Superior temporal gyrus (tissue), 1 donor: Measurements from ENCODE around the gene ACADS.

ENCODE experiments used
- DNase-seq: peaks from one replicate; pipeline ENCODE4 v3.0.0-alpha.2; 2016; ENCODE audit errors: extremely low spot score

Gene ACADS

DNA sequence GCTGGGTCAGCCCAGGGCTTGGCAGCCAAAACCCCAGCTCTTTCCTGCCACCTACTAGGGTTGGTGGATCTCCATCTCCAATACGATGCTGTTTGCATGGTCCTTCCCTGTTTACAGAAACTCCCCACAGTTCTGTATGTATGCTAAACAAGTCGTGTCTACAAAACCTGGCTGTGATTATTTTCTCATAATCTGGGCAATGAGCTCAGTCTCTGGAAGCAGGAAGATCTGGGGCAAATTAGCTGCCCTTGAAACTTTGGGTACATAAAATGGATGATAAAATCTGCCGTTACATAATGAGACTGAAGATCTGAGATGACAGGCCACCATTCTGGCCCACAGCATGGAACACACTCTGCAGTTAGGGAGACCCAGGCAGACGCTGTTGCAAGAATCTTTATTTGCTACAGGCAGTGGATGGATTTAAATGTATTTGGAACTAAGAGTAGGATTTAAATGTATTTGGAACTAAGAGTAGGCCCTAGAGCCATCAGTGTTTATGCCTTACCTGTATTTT is 31.7 kb downstream of the ACADS start:
- no peak for DNase-seq

- no peak for DNase-seq
Observed at GRCh38 chr12:120757949-120758348, 32.3 kb downstream of the ACADS start.

- DNase-seq = no peak
Observed at GRCh38 chr12:120758798-120759590, 33.4 kb downstream of the ACADS start.

DNA sequence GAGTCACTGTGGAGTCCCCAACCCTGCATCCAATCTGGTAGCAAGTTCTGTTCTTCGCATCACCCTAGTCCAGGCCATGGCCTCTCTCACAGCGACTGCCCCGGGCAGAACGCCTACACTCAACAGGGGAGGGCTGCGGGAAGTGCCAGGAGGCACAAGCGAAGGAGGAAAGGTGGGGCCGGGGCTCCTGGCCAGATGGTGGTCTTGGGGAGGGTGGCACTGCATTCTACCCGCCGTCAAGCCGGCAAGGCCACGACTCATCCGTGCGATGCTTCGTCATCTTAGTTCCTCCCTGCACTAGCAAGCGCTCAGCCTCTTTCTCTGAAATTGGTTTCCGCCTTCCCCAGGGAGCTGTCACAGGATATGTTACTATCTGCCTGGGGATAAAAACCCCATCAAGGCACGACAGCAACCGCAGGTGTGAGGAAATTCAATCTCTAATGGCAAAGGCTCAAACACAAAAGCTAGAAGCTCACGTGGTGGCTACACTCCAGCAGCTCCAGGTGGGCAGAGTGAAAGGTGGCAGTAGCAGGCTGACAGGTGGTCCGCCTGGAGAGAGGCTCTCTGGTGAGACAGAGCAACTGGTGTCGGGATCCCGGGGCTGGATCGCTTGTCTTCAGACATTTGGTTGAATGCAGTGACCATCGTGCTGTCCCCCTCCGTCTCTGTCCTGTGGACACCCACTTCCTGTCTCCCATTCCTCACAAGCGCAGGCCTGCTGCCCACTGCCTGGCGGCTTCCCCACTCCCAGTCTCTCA is 34.1 kb downstream of the ACADS start:
- no peak for DNase-seq

DNA sequence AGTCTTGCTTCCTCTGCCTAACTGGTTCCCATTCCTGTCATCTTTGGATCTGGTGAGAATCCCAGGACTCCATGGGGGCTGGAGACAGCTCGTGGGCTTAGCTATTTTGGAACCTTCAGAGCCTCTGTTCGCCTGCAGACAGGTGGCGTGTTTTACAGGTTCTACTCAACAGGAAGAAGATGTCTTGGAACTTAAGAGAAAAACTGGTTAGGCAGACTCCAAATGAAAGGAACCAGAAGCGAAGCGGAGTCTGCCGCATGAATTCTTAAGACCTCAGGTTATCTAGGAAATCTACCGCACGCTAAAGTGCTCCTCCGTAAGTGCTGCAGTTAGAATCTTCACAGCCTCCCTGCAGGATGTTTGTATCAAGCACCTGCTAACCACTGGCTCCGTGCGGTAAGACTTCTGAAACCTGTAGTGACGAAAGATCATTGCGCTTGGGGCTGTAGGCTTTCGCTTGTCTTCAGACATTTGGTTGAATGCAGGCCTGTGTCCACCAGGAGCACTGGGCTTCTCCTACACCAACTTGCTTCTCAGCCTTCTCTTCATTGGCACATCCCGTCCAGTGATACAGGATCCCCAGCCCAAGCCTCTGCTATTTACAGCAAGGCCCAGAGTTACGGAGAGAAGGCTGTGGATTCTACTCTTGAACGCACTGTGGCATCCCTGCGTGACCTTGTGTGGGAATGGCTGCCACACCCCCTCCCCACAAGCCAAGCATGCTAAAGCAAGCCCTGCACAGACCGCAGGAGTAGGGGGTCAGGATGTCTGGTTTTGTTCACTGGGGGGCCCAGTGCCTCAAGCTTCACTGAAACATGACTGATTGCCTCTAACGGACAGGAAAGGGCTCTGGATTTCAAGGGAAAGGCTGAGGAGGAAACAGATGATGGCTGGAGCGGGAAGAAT is 35.0 kb downstream of the ACADS start:
- no peak for DNase-seq

DNA sequence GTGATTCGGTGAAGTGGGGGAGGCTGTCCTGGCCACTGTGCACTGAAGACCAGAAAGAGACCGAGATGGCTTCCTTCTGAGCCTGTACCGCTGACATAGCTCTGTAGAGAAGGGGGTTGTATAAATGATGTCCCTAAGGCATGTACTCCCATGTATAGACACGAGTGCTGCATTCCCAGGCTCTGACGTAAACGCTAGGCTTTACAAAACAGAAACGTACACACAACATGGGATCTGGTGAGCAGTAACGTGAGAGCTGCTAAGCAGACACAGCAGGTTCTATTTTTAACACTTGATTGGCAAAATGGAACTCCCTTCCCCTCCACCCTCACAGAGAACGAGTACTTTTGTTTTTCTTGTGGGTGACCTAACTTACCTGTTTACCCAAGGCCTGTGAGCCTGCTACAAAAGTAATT is 35.9 kb downstream of the ACADS start:
- peak; percentile 56 for DNase-seq

- peak; percentile 49 for DNase-seq
Observed at GRCh38 chr12:120762086-120762485, 36.5 kb downstream of the ACADS start.

- no peak for DNase-seq
Observed at GRCh38 chr12:120763250-120763649, 37.6 kb downstream of the ACADS start.

DNA sequence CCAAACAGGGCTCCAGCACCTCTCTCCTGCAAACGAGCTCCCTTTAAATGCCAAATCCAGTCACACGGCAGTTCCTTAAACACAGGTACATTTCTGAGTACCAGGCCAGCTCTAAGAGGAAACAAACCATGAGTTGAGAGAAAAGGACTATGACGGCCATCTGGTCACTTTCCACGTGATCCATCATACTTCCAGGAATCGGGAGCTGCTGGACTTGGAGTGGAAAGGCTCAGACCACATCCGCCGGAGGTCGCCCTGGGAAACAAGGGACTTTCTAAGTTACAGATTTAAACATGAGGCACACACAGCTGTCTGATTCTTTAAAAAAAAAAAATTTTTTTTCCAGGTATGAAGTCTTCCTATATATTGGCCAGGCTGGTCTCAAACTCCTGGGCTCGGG is 39.2 kb downstream of the ACADS start:
- DNase-seq = no peak

- no peak for DNase-seq
Observed at GRCh38 chr12:120766566-120766965, 40.9 kb downstream of the ACADS start.

DNA sequence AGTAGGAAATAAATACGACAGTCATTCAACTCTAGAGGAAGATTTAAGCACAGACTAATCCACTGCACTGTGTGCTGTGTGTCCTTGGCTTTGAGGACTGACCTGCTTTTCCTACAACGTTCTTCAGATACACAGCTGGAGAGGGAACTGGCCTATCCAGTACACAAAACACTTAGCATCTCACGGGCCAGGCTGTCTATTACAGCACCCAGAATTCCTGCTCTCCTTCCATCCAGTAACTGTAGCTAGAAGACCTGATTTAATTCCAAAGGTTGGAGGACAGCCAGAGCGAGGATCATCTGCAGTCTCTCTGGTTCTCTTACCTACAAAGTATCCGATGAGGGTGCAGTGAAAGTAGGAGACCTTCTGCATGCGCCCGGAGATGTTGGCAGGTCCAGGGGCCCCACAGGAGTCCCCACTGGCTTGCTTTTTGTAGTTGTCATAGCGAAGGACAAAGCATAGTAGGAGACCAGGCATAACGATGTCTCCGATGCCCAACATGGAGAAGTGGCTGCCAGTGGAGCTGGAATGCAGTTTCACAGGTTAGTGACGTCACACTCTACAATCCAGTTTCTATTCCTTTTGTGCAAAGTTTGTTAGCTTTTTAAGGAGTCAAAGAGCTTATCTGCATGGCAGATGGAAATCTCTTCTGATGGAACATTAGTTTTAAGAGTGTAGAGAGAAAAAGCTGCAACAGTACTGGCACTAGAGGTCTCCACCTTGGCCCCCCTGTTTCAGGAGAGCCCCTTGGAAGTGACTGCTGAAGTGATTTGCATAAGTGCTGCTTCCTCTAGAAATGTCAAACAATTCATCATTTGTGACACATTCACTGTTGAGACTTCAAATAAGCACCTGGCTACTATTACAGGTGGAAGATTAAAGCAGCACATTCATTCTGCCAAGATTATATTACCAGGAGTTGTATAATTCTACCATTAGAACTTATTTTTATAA is 41.7 kb downstream of the ACADS start:
- DNase-seq = no peak

GRCh38 chr12:120771097-120771496 is 45.5 kb downstream of the ACADS start:
- DNase-seq = no peak

DNA sequence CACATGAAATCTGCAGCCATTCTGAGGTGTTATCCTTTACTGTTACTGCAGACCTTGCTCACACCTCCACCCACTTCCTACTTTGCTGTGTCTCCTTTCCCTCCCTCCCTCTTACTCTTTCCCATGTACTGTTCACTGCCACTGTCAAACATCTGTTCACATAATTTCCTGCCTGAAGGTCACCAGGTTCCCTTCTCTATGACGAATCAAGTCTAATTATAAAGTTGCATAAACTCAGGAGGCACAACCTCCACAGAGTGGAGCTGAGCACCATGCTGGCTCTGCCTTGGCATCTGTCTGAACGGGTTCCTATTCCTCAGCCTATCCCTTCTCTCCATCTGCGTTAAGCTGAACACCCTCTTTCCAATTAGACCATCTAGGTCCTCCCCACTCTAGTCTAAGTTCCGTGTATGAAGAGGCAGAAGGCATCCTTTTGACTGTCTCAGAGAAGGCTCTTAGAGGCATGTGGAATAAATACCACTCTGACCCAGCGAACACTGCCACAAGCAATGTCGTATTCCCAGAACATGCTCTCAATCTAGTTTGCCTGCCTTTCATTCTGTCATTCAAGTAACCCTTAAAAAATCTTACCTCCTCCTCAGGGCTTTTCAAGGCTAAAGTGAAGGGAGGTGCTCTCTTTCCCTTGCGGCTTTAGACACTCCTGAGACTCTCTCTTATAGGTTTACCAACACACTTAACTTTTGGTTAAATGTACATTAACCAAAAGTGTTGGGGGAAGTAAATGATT is 48.7 kb downstream of the ACADS start:
- no peak for DNase-seq

- DNase-seq = peak; percentile 64
Observed at GRCh38 chr12:120775862-120776552, 50.4 kb downstream of the ACADS start.

DNA sequence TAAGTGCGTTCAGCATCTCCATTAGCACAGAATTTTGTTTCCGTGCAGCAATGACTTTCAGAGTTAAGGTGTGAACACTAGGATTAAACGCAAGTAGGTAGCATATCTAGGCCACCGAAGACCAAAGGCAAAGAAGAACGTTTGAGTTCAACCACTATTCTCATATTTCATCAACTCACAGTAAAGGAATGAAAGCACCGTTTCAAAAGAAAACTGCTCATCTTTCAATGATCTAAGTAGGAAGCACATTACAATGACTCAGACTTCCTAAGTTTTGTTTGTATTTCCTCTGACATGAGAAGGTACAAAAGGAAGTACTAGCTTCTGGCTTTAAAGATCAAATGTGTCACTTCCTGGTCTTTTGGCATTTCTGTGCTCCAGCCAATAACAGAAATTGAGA is 57.6 kb downstream of the ACADS start:
- DNase-seq = no peak

DNA sequence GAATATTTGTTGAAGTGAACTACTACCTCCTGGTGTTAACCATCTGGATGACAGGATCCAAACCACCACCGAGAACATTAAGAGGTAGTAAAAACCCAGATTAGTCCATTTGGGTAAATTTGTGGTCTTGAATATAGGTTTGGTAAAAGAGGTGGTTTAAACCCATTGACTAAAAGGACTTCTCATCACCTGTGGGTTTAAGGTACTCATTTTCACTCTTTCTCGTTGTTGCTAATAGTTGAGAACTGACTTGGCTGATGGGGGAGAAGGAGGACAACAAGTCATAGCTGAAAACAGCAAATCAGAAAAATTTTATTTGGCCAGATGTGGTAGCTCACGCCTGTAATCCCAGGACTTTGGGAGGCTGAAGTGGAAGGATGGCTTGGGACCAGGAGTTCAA is 59.2 kb downstream of the ACADS start:
- DNase-seq = no peak

DNA sequence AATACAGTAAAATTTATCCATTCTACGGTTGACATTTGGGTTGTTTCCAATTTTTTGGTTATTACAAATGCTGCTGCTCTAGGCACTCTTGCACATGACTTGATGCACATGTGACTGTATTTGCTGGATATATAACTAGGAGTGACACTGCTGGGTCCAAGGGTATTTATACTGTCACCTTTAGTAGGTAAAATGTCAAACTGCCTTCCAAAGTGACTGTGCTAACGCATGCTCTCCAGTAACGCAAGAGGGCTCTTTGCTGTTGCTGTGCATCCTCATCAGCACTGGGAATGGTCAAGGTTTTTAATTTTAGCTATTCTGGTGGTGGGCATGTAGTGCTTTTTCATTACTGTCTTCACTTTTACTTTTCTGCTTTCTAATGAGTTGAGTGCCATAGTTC is 62.3 kb downstream of the ACADS start:
- DNase-seq = no peak
